GM12864 (cell line): ENCODE results near the gene RBMS3.
"Not testable (repeated sequence)": the region's sequence is repeated elsewhere in the genome, so short reads cannot be mapped to it uniquely, and the experiment has no call there.

Source experiments
- DNase-seq: peaks from one replicate; pipeline ENCODE4 v3.0.0-alpha.2; 2011; ENCODE audit warnings: low read depth
- H3K4me3 ChIP-seq: 2 replicates; pipeline ENCODE4 v1.5.1; 2011; ENCODE audit warnings: mild to moderate bottlenecking, low read depth, low read length, control low read depth
- TF ChIP-seq, protein P1 (sequence below): IDR thresholded peaks from 2 replicates; pipeline ENCODE4 v1.5.1; 2011; ENCODE audit warnings: low read depth, mild to moderate bottlenecking, moderate library complexity, low read length, control low read depth, inconsistent platforms; ENCODE audit errors: missing control alignments

The RBMS3 gene

GRCh38 chr3:29280404-29281093 is at the start of gene RBMS3:
RBMS3 (plus strand) TSS chr3:29281071.
- DNase-seq: no peak
- TF ChIP-seq, protein P1, sequence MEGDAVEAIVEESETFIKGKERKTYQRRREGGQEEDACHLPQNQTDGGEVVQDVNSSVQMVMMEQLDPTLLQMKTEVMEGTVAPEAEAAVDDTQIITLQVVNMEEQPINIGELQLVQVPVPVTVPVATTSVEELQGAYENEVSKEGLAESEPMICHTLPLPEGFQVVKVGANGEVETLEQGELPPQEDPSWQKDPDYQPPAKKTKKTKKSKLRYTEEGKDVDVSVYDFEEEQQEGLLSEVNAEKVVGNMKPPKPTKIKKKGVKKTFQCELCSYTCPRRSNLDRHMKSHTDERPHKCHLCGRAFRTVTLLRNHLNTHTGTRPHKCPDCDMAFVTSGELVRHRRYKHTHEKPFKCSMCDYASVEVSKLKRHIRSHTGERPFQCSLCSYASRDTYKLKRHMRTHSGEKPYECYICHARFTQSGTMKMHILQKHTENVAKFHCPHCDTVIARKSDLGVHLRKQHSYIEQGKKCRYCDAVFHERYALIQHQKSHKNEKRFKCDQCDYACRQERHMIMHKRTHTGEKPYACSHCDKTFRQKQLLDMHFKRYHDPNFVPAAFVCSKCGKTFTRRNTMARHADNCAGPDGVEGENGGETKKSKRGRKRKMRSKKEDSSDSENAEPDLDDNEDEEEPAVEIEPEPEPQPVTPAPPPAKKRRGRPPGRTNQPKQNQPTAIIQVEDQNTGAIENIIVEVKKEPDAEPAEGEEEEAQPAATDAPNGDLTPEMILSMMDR: peak; percentile 49
- H3K4me3 ChIP-seq: peak within 1 kb of the TSS; percentile 67

- H3K4me3 ChIP-seq, DNase-seq: not testable (repeated sequence)
Observed at GRCh38 chr3:29233126-29233525, 47.7 kb upstream of the RBMS3 start.

- DNase-seq: no peak
- no peak overlapping the region for H3K4me3 ChIP-seq
- TF ChIP-seq, protein P1: no peak
Observed at GRCh38 chr3:29236146-29236840, 44.6 kb upstream of the RBMS3 start.

DNA sequence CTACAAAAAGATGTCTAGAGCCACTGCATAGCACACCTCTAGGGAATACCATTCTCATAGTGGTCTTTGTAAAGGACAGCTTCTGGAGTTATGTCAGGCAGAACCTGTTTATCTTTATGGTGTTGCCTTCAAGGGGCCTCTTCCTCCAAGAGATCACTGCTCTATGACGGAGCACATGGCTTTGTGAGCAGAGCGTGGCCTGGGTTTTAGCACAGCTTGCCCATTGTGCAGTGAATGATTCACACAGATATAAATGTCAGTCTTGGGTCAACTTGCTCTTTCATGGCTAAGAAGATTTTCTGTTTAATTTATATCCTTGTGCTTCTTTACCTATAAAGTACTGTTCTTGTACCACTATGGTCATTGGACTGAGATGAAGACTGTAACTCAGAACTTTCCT is 41.5 kb upstream of the RBMS3 start:
- no peak for DNase-seq
- TF ChIP-seq, protein P1: no peak
- H3K4me3 ChIP-seq: no peak overlapping the region

DNA sequence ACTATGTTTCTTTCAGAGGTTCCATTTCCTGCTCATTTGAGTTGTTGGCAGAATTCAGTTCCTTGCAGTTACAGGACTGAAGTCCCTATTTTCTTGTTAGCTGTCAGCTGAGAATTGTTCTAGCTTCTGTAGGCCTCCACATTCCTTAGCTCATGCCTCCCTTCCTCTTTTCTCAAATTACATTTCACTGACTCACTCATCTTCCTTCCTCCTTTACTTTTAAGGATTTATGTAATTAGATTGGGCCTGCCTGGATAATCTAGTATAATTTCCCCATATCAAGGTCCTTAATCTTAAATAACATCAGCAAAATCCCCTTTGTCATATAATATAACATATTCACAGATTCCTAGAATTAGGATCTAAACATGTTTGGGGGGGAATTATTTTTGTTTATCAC is 40.6 kb upstream of the RBMS3 start:
- TF ChIP-seq, protein P1: no peak
- no peak for DNase-seq
- no peak overlapping the region for H3K4me3 ChIP-seq

GRCh38 chr3:29240887-29241286 is 40.0 kb upstream of the RBMS3 start:
- TF ChIP-seq, protein P1: no peak
- DNase-seq: no peak
- H3K4me3 ChIP-seq: no peak overlapping the region

DNA sequence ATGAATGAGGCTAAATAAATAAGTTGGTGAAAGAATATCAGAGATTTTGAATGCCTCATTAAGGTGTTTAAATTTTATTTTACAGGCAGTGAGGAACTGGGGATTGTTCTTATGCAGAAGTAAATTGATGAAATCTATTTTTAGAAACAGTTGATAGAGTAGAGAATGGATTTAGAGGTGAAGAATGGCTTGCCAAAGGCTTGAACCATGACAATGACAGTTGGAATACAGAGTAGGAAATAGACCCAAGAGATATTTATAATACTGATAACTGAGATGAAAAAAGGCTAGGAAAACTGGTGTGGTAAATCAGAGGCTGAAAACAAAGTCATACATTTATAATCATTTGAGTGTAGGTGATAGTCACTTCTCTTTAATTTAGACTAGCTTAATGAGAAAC is 39.0 kb upstream of the RBMS3 start:
- DNase-seq: no peak
- TF ChIP-seq, protein P1: no peak
- no peak overlapping the region for H3K4me3 ChIP-seq
